Astrocyte of the cerebellum (primary cell): ENCODE results near the gene MSL3.

Experiments used
- DNase-seq: peaks from one replicate; pipeline ENCODE4 v3.0.0-alpha.2; 2011; ENCODE audit warnings: low read depth
- H3K4me3 ChIP-seq: 2 replicates; pipeline ENCODE4 v1.5.1; 2011; ENCODE audit warnings: mild to moderate bottlenecking, low read depth, low read length, moderate library complexity
- in situ Hi-C: cut with HindIII; loops from 2 replicates; pipeline ENCODE4 v1.10.0; 2017; ENCODE audit warnings: low sequenced_read_pairs
- TF ChIP-seq, protein P1 (sequence below): IDR thresholded peaks from 2 replicates; pipeline ENCODE4 v1.5.1; 2012; ENCODE audit warnings: low read length, low read depth, moderate library complexity, mild to moderate bottlenecking; ENCODE audit errors: missing control alignments

The MSL3 gene

DNA sequence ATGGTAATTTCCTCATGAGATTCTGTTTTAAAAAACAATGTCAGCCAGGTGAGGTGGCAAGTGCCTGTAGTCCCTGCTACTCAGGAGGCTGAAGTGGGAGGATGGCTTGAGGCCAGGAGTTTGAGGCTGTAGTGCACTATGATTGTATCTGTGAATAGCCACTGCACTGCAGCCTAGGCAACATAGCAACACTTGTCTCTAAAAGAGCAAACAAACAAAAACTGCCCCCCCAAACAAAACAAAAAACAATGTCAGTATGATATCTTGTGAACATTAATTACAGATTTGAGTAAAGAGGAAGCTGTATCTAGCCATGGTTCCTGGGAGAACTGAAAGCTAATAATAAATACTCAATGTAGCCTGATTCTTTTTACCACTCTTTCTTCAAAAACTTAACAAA lies 6.8 kb upstream of the MSL3 start:
- H3K4me3 ChIP-seq = no peak overlapping the region
- in situ Hi-C loops = loop anchor here (25.0 kb wide), 1 partner anchor 214 kb away; no protein-coding TSS in a partner anchor
- TF ChIP-seq, protein P1, sequence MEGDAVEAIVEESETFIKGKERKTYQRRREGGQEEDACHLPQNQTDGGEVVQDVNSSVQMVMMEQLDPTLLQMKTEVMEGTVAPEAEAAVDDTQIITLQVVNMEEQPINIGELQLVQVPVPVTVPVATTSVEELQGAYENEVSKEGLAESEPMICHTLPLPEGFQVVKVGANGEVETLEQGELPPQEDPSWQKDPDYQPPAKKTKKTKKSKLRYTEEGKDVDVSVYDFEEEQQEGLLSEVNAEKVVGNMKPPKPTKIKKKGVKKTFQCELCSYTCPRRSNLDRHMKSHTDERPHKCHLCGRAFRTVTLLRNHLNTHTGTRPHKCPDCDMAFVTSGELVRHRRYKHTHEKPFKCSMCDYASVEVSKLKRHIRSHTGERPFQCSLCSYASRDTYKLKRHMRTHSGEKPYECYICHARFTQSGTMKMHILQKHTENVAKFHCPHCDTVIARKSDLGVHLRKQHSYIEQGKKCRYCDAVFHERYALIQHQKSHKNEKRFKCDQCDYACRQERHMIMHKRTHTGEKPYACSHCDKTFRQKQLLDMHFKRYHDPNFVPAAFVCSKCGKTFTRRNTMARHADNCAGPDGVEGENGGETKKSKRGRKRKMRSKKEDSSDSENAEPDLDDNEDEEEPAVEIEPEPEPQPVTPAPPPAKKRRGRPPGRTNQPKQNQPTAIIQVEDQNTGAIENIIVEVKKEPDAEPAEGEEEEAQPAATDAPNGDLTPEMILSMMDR = no peak
- no peak for DNase-seq

DNA sequence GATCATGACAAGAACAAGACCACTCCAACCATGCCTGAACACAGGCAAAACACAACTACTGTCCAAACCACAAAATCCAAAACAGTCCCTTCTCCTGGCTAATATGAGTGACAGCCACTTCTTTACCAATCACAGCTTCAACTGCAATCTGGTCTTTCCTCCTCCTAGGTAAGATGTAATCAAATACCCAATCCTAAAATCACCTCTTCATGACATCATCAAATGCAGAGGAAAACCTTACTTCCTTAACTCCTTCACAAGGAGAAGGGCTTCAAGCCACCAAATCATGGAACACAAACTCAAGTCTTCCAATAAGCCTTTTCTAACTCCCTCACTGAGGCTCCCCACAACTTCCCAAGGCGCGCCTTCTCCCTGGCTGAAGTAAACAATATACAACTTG lies 4.4 kb upstream of the MSL3 start:
- TF ChIP-seq, protein P1 = no peak
- no peak for DNase-seq
- in situ Hi-C loops = loop anchor here (25.0 kb wide), 1 partner anchor 216 kb away; no protein-coding TSS in a partner anchor
- H3K4me3 ChIP-seq = no peak overlapping the region

- TF ChIP-seq, protein P1 = no peak
- in situ Hi-C loops = loop anchor here (25.0 kb wide), 1 partner anchor 218 kb away; no protein-coding TSS in a partner anchor
- no peak for DNase-seq
- H3K4me3 ChIP-seq = no peak overlapping the region
These were observed 2.9 kb upstream of the MSL3 start for GRCh38 chrX:11754958-11755645.

GRCh38 chrX:11755724-11756123 lies 2.3 kb upstream of the MSL3 start:
- in situ Hi-C loops = loop anchor here (25.0 kb wide), 1 partner anchor 218 kb away; no protein-coding TSS in a partner anchor
- no peak overlapping the region for H3K4me3 ChIP-seq
- no peak for DNase-seq
- TF ChIP-seq, protein P1 = no peak

DNA sequence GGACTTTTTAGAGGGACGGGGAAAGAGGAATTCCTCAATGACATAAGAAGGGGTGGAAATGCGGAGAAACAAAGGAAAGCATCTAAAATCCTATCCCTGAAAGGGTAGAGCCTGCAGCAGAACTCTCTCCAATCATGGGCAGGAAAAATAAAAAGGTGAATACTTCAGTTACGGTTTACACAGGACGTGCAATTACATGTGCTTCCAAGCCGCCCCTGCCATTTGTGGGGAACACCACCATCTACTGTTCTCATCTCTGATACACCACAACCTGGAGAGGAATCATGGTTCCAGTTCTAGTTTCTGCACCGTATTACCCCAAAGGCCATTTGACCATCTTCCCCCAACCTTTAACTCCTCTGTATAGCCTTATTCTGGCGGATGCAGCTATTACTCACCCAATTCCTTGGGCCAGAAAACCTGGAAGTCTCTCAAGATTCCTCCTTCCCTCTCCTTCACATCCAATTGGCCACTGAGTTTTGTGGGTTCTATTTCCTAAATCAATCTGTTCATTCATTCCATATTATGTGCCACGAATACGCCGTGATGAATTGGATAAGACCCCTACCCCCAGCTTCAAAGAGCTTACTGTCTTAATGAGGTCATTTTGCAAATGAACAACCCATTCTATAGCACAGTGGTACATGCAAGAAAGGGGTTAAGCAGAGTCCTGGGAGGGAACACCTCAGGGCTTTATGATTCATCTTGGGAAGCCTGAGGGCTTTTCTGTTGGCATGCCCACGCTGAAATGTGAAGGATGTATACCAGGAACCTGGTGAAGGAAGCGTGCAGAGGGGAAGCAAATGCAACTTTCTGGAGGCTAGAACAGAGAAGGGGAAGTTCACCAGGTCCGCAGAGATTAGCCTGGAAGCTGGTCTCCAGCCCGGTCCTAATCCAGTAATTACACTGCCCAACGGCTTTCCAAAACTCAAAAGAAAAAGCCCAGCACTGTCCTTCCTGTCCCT lies 1.4 kb upstream of the MSL3 start:
- TF ChIP-seq, protein P1 = no peak
- in situ Hi-C loops = loop anchor here (25.0 kb wide), 1 partner anchor 219 kb away; no protein-coding TSS in a partner anchor
- peak overlapping the region; percentile 65 for H3K4me3 ChIP-seq
- DNase-seq = no peak

GRCh38 chrX:11757397-11757718 lies 679 bp upstream of the MSL3 start:
- in situ Hi-C loops = loop anchor here (25.0 kb wide), 1 partner anchor 220 kb away; no protein-coding TSS in a partner anchor
- DNase-seq = no peak
- H3K4me3 ChIP-seq = peak overlapping the region; percentile 65
- TF ChIP-seq, protein P1 = no peak
